WERI-Rb-1 (cell line): ENCODE results near the gene LCN1.
"Not testable (repeated sequence)": the region's sequence is repeated elsewhere in the genome, so short reads cannot be mapped to it uniquely, and the experiment has no call there.

ENCODE experiments used
- DNase-seq: peaks from one replicate; pipeline ENCODE4 v3.0.0-alpha.2; 2020
- H3K27ac ChIP-seq: fragments of 250-450 bp; sonication (Bioruptor Pico); 2 replicates; pipeline ENCODE4 v1.5.1; 2020; ENCODE audit warnings: mild to moderate bottlenecking, moderate library complexity
- H3K27me3 ChIP-seq: fragments of 250-450 bp; sonication (Bioruptor Pico); 2 replicates; pipeline ENCODE4 v1.5.1; 2021; ENCODE audit warnings: mild to moderate bottlenecking, low read depth, moderate library complexity; ENCODE audit not compliant: insufficient read depth, severe bottlenecking
- H3K36me3 ChIP-seq: fragments of 250-450 bp; sonication (Bioruptor Pico); 2 replicates; pipeline ENCODE4 v1.5.1; 2020; ENCODE audit warnings: mild to moderate bottlenecking, moderate library complexity
- H3K4me3 ChIP-seq: 2 replicates; pipeline ENCODE4 v1.5.1; 2011; ENCODE audit warnings: low read depth, mild to moderate bottlenecking, control low read depth, low read length
- H3K9me3 ChIP-seq: fragments of 250-450 bp; sonication (Bioruptor Pico); 2 replicates; pipeline ENCODE4 v1.5.1; 2021; ENCODE audit warnings: mild to moderate bottlenecking, moderate library complexity; ENCODE audit not compliant: severe bottlenecking
- CTCF ChIP-seq: IDR thresholded peaks from 2 replicates; pipeline ENCODE4 v1.5.1; 2011; ENCODE audit warnings: low read depth, mild to moderate bottlenecking, control low read depth, inconsistent platforms, low read length

LCN1 gene

GRCh38 chr9:135536216-135536615 lies 15.0 kb downstream of the LCN1 start:
- H3K27me3 ChIP-seq = no peaks in the 10 kb centered on the region
- TF ChIP-seq CTCF = no peak

GRCh38 chr9:135543262-135543894 lies 22.1 kb downstream of the LCN1 start:
- DNase-seq, H3K36me3 ChIP-seq, H3K27me3 ChIP-seq, H3K27ac ChIP-seq, H3K4me3 ChIP-seq, H3K9me3 ChIP-seq: not testable (repeated sequence)

More at GRCh38 chr9:135536216-135536615, 15.0 kb downstream of the LCN1 start:
- H3K36me3 ChIP-seq = no peaks in the 10 kb centered on the region
- no peak for DNase-seq
- H3K9me3 ChIP-seq = no peaks in the 10 kb centered on the region
- H3K4me3 ChIP-seq = no peak overlapping the region
- no peak overlapping the region for H3K27ac ChIP-seq

GRCh38 chr9:135544981-135545635 lies 23.9 kb downstream of the LCN1 start:
- Histone ChIP-seq H3K4me3 (no peak overlapping the region), H3K27me3 (no peaks in the 10 kb centered on the region), H3K36me3 (no peaks in the 10 kb centered on the region), H3K27ac (no peak overlapping the region), H3K9me3 (no peaks in the 10 kb centered on the region)
- no peak for DNase-seq
- no peak for TF ChIP-seq CTCF

GRCh38 chr9:135545646-135546176 lies 24.5 kb downstream of the LCN1 start, which contains the start of gene OBP2A:
TSS of gene OBP2A (plus strand) at chr9:135546126. CDS start at chr9:135546181, 55 bp downstream.
- not testable (repeated sequence) for H3K27me3 ChIP-seq, H3K9me3 ChIP-seq, H3K4me3 ChIP-seq, DNase-seq, H3K27ac ChIP-seq, H3K36me3 ChIP-seq

GRCh38 chr9:135546792-135547617 lies 25.8 kb downstream of the LCN1 start:
- not testable (repeated sequence) for H3K4me3 ChIP-seq, H3K36me3 ChIP-seq, H3K27ac ChIP-seq, DNase-seq, H3K27me3 ChIP-seq, H3K9me3 ChIP-seq

GRCh38 chr9:135547756-135548736 lies 26.8 kb downstream of the LCN1 start:
- TF ChIP-seq CTCF = no peak
- no peaks in the 10 kb centered on the region for H3K36me3 ChIP-seq
- no peak for DNase-seq
- no peaks in the 10 kb centered on the region for H3K27me3 ChIP-seq
- H3K9me3 ChIP-seq = no peaks in the 10 kb centered on the region
- H3K4me3 ChIP-seq = no peak overlapping the region
- H3K27ac ChIP-seq = no peak overlapping the region

GRCh38 chr9:135549478-135550343 lies 28.5 kb downstream of the LCN1 start:
- not testable (repeated sequence) for H3K36me3 ChIP-seq, H3K27me3 ChIP-seq, H3K9me3 ChIP-seq, H3K27ac ChIP-seq, H3K4me3 ChIP-seq, DNase-seq
